ENCODE data around the gene CBX5.

CBX5 gene

DNA sequence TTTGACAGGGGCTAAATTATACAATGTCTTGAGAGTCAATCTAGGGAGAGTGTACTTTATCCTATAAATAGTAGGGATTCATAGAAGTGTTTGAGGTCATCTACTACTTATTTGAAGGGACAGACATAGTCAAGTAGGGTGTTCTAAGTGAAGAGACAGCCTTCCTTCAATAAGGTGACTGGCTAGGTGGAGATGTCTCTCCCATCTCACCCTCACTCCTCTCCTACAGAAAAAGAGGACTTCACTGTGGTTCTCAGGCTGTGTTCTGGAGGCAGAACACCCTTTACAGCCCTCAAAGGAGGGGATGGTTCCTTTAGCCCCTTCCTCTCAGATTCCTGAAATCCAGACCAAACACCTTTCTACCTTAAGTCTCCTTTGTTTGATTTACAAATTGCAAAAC, 23.7 kb upstream of the CBX5 start:
- Histone ChIP-seq H3K79me2 (no peaks in the 10 kb centered on the region), H3K27me3 (ENCODE audit: control insufficient read depth, insufficient read depth, low read length) (no peaks in the 10 kb centered on the region), H3K4me2 (ENCODE audit: low read length) (no peak overlapping the region), H3K4me1 (peaks cover 15% of the 10 kb centered on the region), H3K9me3 (ENCODE audit: control insufficient read depth, low read length) (no peaks in the 10 kb centered on the region), H3K27ac (peak overlapping the region; percentile 2), H2AFZ (peak overlapping the region; percentile 57), H3K4me3 (ENCODE audit: low read depth, low read length) (no peak overlapping the region), H3K36me3 (ENCODE audit: control insufficient read depth, insufficient read depth, low read length) (no peaks in the 10 kb centered on the region), H3K9ac (no peak overlapping the region)
- TF ChIP-seq, protein P1, sequence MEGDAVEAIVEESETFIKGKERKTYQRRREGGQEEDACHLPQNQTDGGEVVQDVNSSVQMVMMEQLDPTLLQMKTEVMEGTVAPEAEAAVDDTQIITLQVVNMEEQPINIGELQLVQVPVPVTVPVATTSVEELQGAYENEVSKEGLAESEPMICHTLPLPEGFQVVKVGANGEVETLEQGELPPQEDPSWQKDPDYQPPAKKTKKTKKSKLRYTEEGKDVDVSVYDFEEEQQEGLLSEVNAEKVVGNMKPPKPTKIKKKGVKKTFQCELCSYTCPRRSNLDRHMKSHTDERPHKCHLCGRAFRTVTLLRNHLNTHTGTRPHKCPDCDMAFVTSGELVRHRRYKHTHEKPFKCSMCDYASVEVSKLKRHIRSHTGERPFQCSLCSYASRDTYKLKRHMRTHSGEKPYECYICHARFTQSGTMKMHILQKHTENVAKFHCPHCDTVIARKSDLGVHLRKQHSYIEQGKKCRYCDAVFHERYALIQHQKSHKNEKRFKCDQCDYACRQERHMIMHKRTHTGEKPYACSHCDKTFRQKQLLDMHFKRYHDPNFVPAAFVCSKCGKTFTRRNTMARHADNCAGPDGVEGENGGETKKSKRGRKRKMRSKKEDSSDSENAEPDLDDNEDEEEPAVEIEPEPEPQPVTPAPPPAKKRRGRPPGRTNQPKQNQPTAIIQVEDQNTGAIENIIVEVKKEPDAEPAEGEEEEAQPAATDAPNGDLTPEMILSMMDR (IDR thresholded peaks at IDR 0.05): no peak

DNA sequence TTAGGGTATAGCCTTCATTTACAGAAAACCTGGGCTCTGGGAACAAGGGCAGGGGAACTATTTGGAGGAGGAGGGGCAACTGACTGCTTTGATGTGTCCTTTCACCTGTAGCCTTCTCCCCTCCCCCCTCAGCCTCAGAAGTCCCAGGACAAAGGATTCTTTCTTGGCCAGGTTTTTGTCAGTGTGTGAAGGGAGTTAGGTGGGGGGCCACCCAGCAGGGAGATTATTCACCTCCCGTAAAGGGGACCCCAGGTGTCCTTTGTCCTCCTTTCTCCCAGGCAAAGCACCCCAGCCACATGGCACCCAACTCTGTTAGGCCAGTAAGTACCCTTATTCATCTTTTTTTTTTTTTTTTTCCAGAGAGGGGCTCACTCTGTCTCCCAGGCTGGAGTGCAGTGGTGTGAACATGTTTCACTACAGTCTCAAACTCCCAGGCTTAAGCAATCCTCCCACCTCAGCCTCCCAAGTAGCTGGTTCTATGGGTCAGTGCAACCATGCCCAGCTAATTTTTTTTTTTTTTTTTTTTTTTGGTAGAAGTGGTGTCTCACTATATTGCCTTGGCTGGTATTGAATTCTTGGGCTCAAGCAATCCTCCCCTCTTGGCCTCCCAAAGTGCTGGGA, 21.6 kb upstream of the CBX5 start:
- Histone ChIP-seq H3K4me2 (ENCODE audit: low read length) (peak overlapping the region; percentile 79), H3K4me3 (ENCODE audit: low read depth, low read length) (peak overlapping the region; percentile 50), H3K27ac (no peak overlapping the region), H3K4me1 (peaks cover 21% of the 10 kb centered on the region), H3K27me3 (ENCODE audit: control insufficient read depth, insufficient read depth, low read length) (no peaks in the 10 kb centered on the region), H3K9me3 (ENCODE audit: control insufficient read depth, low read length) (no peaks in the 10 kb centered on the region), H3K36me3 (ENCODE audit: control insufficient read depth, insufficient read depth, low read length) (no peaks in the 10 kb centered on the region), H3K9ac (no peak overlapping the region), H2AFZ (peak overlapping the region; percentile 94), H3K79me2 (no peaks in the 10 kb centered on the region)
- TF ChIP-seq, protein P1 (IDR thresholded peaks at IDR 0.05): no peak

- Histone ChIP-seq H3K4me1 (peaks cover 24% of the 10 kb centered on the region), H3K27ac (peak within 1 kb of the TSS; percentile 21), H2AFZ (peak within 1 kb of the TSS; percentile 94), H3K36me3 (ENCODE audit: control insufficient read depth, insufficient read depth, low read length) (no peaks in the 10 kb centered on the region), H3K4me2 (ENCODE audit: low read length) (peak within 1 kb of the TSS; percentile 79), H3K79me2 (no peaks in the 10 kb centered on the region), H3K4me3 (ENCODE audit: low read depth, low read length) (peak within 1 kb of the TSS; percentile 50), H3K9me3 (ENCODE audit: control insufficient read depth, low read length) (no peaks in the 10 kb centered on the region), H3K27me3 (ENCODE audit: control insufficient read depth, insufficient read depth, low read length) (no peaks in the 10 kb centered on the region), H3K9ac (no peak within 1 kb of the TSS)
- TF ChIP-seq, protein P1 (IDR thresholded peaks at IDR 0.05): peak; percentile 13
Observed at GRCh38 chr12:54300732-54301427, 21.0 kb upstream of the CBX5 start, which contains the start of gene NFE2. Gene NFE2, minus strand, starts transcription at chr12:54301015. Its CDS starts 5,767 bp downstream, at chr12:54295248.

DNA sequence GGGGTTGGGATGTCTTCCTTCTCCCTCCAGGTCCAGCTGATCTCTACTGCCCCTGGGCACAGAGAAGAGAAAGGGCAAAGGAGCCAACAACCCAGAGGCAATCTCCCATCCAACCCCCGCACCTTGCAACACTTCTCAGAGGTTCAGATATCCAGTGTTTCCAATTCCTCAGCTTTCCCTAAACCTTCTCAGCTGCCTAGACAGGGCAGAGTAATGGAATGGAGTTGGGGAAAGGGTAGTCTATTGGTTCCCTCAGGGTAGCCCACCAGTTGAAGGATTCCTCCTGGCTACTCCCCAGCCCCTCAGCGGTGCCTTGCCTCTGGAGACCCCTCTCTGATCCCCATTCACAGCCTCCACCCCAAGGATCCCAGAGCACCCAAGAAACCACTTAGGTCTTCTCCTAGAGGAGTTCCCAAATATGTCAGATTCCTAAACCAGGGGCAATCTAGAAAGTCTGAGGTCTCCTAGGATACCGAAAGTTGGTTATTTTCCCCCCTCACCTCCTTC, 20.4 kb upstream of the CBX5 start:
- Histone ChIP-seq H3K9ac (no peak overlapping the region), H3K79me2 (no peaks in the 10 kb centered on the region), H3K27ac (peak overlapping the region; percentile 2), H3K36me3 (ENCODE audit: control insufficient read depth, insufficient read depth, low read length) (no peaks in the 10 kb centered on the region), H3K27me3 (ENCODE audit: control insufficient read depth, insufficient read depth, low read length) (no peaks in the 10 kb centered on the region), H3K4me1 (peaks cover 24% of the 10 kb centered on the region), H3K9me3 (ENCODE audit: control insufficient read depth, low read length) (no peaks in the 10 kb centered on the region), H2AFZ (peak overlapping the region; percentile 94), H3K4me2 (ENCODE audit: low read length) (peak overlapping the region; percentile 79), H3K4me3 (ENCODE audit: low read depth, low read length) (peak overlapping the region; percentile 50)
- TF ChIP-seq, protein P1 (IDR thresholded peaks at IDR 0.05): no peak
